Caco-2 (cell line): ENCODE results near the gene ELL. TPM values are rescaled to one million over a fixed set of nuclear protein-coding genes. Genes with fewer than 3 reads are reported as not detected.
A peak's percentile ranks its signal among the peaks of the same experiment; 100 is the strongest.

Experiments
- BruUV-seq: library from RNA; stranded (reverse); fragments of 400-500 nt; replicated peaks from 2 replicates; lab custom pipeline; 2021; lab: Mats Ljungman, UMichigan
- CTCF ChIA-PET: fragments of 300-600 bp; sonication (Branson Sonifier 250); formaldehyde crosslinking; loops from one replicate; lab custom pipeline; 2022; ENCODE audit warnings: antibody characterized with exemption; lab: Charles Lee
- POLR2A ChIA-PET: fragments of 300-600 bp; sonication (Branson Sonifier 250); formaldehyde crosslinking; loops from one replicate; lab custom pipeline; 2022; ENCODE audit warnings: antibody characterized with exemption; lab: Charles Lee
- DNase-seq, 2 experiments: peaks; one replicate each; pipeline versions ENCODE4 v3.0.0 to v3.0.0-alpha.2; 2020 to 2022
- H3K27me3 ChIP-seq: replicated peaks from 2 replicates; pipeline ENCODE4 v1.6.0; 2011; ENCODE audit warnings: low read length; ENCODE audit not compliant: control insufficient read depth, insufficient read depth
- H3K36me3 ChIP-seq: 2 replicates; pipeline ENCODE4 v1.5.1; 2011; ENCODE audit warnings: low read length; ENCODE audit not compliant: control insufficient read depth, insufficient read depth
- H3K4me1 ChIP-seq: fragments of 250-450 bp; sonication (Bioruptor Pico); 2 replicates; pipeline ENCODE4 v1.5.1; 2020; ENCODE audit warnings: mild to moderate bottlenecking
- H3K4me3 ChIP-seq: 2 replicates; pipeline ENCODE4 v1.5.1; 2011; ENCODE audit warnings: low read depth, mild to moderate bottlenecking, control low read depth, low read length
- H3K9me3 ChIP-seq: fragments of 250-450 bp; sonication (Bioruptor Pico); 2 replicates; pipeline ENCODE4 v1.5.1; 2020; ENCODE audit warnings: mild to moderate bottlenecking, moderate library complexity
- H3K27ac Mint-ChIP-seq: one replicate; pipeline ENCODE4 v1.8.0; 2022; ENCODE audit warnings: mixed read lengths; ENCODE audit not compliant: unreplicated experiment
- H3K27me3 Mint-ChIP-seq: one replicate; pipeline ENCODE4 v1.8.0; 2022; ENCODE audit warnings: mixed read lengths; ENCODE audit not compliant: insufficient read depth, unreplicated experiment
- H3K36me3 Mint-ChIP-seq: one replicate; pipeline ENCODE4 v1.8.0; 2022; ENCODE audit warnings: mild to moderate bottlenecking, mixed read lengths; ENCODE audit not compliant: insufficient read depth, unreplicated experiment
- H3K4me1 Mint-ChIP-seq: one replicate; pipeline ENCODE4 v1.8.0; 2022; ENCODE audit warnings: low read depth, mixed read lengths; ENCODE audit not compliant: unreplicated experiment
- H3K4me3 Mint-ChIP-seq: one replicate; pipeline ENCODE4 v1.8.0; 2022; ENCODE audit warnings: mild to moderate bottlenecking, moderate library complexity, mixed read lengths; ENCODE audit not compliant: unreplicated experiment
- H3K9me3 Mint-ChIP-seq: one replicate; pipeline ENCODE4 v1.8.0; 2022; ENCODE audit warnings: mixed read lengths; ENCODE audit not compliant: unreplicated experiment
- intact Hi-C: fragments of 100-400 bp; cut with micrococcal nuclease; formaldehyde crosslinking; loops from one replicate; pipeline ENCODE4 v1.10.0; 2022; ENCODE audit not compliant: unreplicated experiment
- total RNA-seq: library from RNA; stranded (reverse); gene quantifications from 2 replicates; pipeline ENCODE4 v1.2.3, GENCODE V29; 2022
- TF ChIP-seq, protein P1 (sequence below), 2 experiments: fragments of 200-600 bp in 1 of 2; IDR thresholded peaks; 1 replicate in 1 of 2; 2 replicates in 1 of 2; pipeline versions ENCODE4 v1.5.1 to v1.8.0; 2011 to 2022; ENCODE audit warnings: antibody characterized with exemption in 1 of 2, control low read depth in 1 of 2, inconsistent platforms in 1 of 2, low read depth in 1 of 2, low read length in 1 of 2, mild to moderate bottlenecking in 1 of 2, moderate library complexity in 1 of 2; ENCODE audit not compliant: insufficient read depth in 1 of 2, severe bottlenecking in 1 of 2, unreplicated experiment in 1 of 2

The ELL gene
- total RNA-seq, 1 experiment from 2014 or later: 12.1 TPM

DNA sequence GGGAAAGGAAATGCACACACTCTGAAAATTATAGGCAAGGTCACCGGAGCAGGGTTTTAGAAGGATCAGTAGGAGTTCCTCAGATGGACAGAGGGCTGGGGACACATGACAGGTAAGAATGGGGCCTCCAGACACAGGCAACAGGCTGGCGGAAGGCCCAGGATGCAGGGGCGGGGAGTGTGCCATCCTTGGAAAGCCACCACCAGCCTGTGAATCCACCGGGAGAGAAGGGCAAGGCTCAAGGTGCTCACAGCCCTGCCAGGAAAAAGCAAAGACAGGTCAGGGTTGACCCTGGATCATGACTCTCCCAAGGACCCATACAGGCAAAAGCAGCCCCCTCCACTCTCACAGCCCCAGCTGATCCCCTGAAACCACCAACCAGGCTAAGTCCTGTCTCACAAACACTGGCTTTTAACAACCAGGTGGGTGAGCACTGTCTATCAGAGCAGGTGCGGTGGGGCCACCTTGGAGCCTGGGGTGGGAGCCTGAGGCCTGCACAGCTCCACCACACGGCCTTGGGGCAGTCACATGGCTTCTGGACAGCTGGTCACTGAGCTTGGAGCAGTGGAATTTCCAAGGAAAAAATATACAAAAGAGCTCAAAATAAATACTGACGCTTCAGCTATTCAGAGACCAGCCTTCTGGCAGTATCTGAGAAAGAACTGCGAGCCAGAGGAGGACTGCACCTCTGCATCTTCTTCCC lies 48.7 kb downstream of the ELL start:
- no peak for DNase-seq
- no peak overlapping the region for H3K4me3 Mint-ChIP-seq
- H3K36me3 ChIP-seq: no peaks in the 10 kb centered on the region
- BruUV-seq: no TSS peak
- POLR2A ChIA-PET: no interaction called here
- H3K9me3 Mint-ChIP-seq: no peaks in the 10 kb centered on the region
- H3K36me3 Mint-ChIP-seq: no peaks in the 10 kb centered on the region
- no peaks in the 10 kb centered on the region for H3K9me3 ChIP-seq
- H3K4me1 ChIP-seq: peaks cover 21% of the 10 kb centered on the region
- intact Hi-C loops: loop anchor here (10.0 kb wide), 1 partner anchor 202 kb away; no protein-coding TSS in a partner anchor
- no peak overlapping the region for H3K27ac Mint-ChIP-seq
- CTCF ChIA-PET: interaction anchor here (0.6 to 1.2 kb wide), 2 partner anchors 16 to 275 kb away, joined by 3 read pairs; no protein-coding TSS in a partner anchor
- no peak overlapping the region for H3K4me3 ChIP-seq
- peaks cover 12% of the 10 kb centered on the region for H3K4me1 Mint-ChIP-seq
- TF ChIP-seq, protein P1, sequence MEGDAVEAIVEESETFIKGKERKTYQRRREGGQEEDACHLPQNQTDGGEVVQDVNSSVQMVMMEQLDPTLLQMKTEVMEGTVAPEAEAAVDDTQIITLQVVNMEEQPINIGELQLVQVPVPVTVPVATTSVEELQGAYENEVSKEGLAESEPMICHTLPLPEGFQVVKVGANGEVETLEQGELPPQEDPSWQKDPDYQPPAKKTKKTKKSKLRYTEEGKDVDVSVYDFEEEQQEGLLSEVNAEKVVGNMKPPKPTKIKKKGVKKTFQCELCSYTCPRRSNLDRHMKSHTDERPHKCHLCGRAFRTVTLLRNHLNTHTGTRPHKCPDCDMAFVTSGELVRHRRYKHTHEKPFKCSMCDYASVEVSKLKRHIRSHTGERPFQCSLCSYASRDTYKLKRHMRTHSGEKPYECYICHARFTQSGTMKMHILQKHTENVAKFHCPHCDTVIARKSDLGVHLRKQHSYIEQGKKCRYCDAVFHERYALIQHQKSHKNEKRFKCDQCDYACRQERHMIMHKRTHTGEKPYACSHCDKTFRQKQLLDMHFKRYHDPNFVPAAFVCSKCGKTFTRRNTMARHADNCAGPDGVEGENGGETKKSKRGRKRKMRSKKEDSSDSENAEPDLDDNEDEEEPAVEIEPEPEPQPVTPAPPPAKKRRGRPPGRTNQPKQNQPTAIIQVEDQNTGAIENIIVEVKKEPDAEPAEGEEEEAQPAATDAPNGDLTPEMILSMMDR (IDR thresholded peaks at IDR 0.05; ENCODE audit: insufficient read depth in 1 of 2, low read depth in 1 of 2, low read length in 1 of 2, severe bottlenecking in 1 of 2, unreplicated experiment in 1 of 2): no peak
- no peaks in the 10 kb centered on the region for H3K27me3 Mint-ChIP-seq
- H3K27me3 ChIP-seq: no peaks in the 10 kb centered on the region

- Histone ChIP-seq H3K27me3 (no peaks in the 10 kb centered on the region), H3K9me3 (no peaks in the 10 kb centered on the region), H3K36me3 (no peaks in the 10 kb centered on the region), H3K4me3 (no peak overlapping the region), H3K4me1 (peaks cover 21% of the 10 kb centered on the region)
- Mint-ChIP-seq H3K36me3 (no peaks in the 10 kb centered on the region), H3K4me1 (peaks cover 6% of the 10 kb centered on the region), H3K4me3 (no peak overlapping the region), H3K9me3 (no peaks in the 10 kb centered on the region), H3K27me3 (no peaks in the 10 kb centered on the region), H3K27ac (no peak overlapping the region)
- ChIA-PET POLR2A (no interaction called here), CTCF (interaction anchor here (0.7 kb wide), 1 partner anchor 18 kb away, joined by 3 read pairs; no protein-coding TSS in a partner anchor)
- DNase-seq: no peak
- TF ChIP-seq, protein P1 (IDR thresholded peaks at IDR 0.05; ENCODE audit: insufficient read depth in 1 of 2, low read depth in 1 of 2, low read length in 1 of 2, severe bottlenecking in 1 of 2, unreplicated experiment in 1 of 2): no peak
- intact Hi-C loops: loop anchor here (10.0 kb wide), 1 partner anchor 204 kb away; no protein-coding TSS in a partner anchor
- BruUV-seq: no TSS peak
Observed at GRCh38 chr19:18470787-18471186, 51.1 kb downstream of the ELL start.

DNA sequence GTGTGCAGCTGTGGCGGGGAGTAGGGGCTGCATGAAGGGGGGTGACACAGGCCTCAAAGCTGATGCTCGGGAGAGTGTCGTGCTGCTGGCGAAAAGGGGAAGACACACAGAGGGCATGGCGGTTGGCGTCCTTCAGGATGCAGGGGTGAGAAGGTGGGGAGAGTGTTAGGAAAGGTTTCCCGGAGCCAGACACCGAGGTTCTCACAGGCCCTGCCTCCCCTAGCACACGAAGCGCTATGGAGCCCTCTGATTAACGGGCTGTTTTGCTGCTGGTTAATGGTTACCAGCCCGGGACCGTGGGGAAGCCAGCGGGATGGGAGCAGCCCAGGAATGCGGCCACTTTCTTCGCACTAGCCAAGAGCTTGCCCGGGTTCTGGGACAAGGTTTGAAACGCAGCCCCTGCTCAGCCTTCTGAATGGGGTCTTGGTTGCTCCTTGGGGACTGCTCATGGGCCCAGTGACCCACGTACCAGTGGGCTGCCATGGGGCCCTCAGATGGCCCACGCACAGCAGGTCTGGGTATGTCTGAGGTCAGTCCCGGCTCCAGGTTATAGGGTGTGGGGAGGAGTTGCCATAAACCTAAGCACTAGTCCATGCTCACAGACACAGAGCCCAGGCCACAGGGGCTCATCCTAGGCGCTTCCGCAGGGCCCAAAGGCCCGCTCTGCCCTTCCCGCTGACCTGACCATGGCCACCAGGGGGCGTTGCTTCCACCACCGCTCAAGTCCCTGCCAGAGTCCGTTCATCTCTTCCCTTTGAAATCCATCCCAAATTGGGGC lies 52.6 kb downstream of the ELL start:
- DNase-seq: peak; percentile 63 to 66
- ChIA-PET POLR2A (no interaction called here), CTCF (interaction anchor here (0.7 to 0.9 kb wide), 2 partner anchors 9 to 50 kb away, joined by 5 read pairs; partner anchors contain the start of gene SSBP4)
- Mint-ChIP-seq H3K4me3 (no peak overlapping the region), H3K27ac (peak overlapping the region; percentile 35), H3K9me3 (no peaks in the 10 kb centered on the region), H3K4me1 (peaks cover 6% of the 10 kb centered on the region), H3K36me3 (no peaks in the 10 kb centered on the region), H3K27me3 (no peaks in the 10 kb centered on the region)
- intact Hi-C loops: loop anchor here (10.0 kb wide), 1 partner anchor 116 kb away; the partner anchor contains the start of gene REX1BD
- BruUV-seq: no TSS peak
- Histone ChIP-seq H3K27me3 (no peaks in the 10 kb centered on the region), H3K4me1 (peaks cover 21% of the 10 kb centered on the region), H3K4me3 (no peak overlapping the region), H3K36me3 (no peaks in the 10 kb centered on the region), H3K9me3 (no peaks in the 10 kb centered on the region)
- TF ChIP-seq, protein P1 (IDR thresholded peaks at IDR 0.05; ENCODE audit: insufficient read depth in 1 of 2, low read depth in 1 of 2, low read length in 1 of 2, severe bottlenecking in 1 of 2, unreplicated experiment in 1 of 2): peak; percentile 61 to 70
